H9 (cell line): ENCODE measurements around the gene AP3D1. TPM values are rescaled to one million over a fixed set of nuclear protein-coding genes. Genes with fewer than 3 reads are reported as not detected.

Experiments used
- DNase-seq: peaks from one replicate; pipeline ENCODE4 v3.0.0-alpha.2; 2017
- H2AFZ ChIP-seq: one replicate; pipeline ENCODE4 v1.6.1; 2013; ENCODE audit warnings: mild to moderate bottlenecking, low read length, control low read depth, moderate library complexity
- H2AK5ac ChIP-seq: 2 replicates; pipeline ENCODE4 v1.6.1; 2013; ENCODE audit warnings: low read length, control low read depth, mixed read lengths; ENCODE audit not compliant: insufficient read length
- H2BK120ac ChIP-seq: one replicate; pipeline ENCODE4 v1.6.1; 2013; ENCODE audit warnings: low read depth, mild to moderate bottlenecking, low read length, control low read depth, inconsistent platforms; ENCODE audit not compliant: poor library complexity, severe bottlenecking
- H2BK12ac ChIP-seq: 2 replicates; pipeline ENCODE4 v1.6.1; 2013; ENCODE audit warnings: low read length, control low read depth, mixed read lengths, low read depth; ENCODE audit not compliant: insufficient read length
- H2BK15ac ChIP-seq: 2 replicates; pipeline ENCODE4 v1.6.1; 2013; ENCODE audit warnings: low read depth, low read length, control low read depth
- H2BK20ac ChIP-seq: one replicate; pipeline ENCODE4 v1.6.1; 2013; ENCODE audit warnings: low read depth, mild to moderate bottlenecking, low read length, control low read depth, inconsistent platforms; ENCODE audit not compliant: poor library complexity, severe bottlenecking
- H2BK5ac ChIP-seq: 2 replicates; pipeline ENCODE4 v1.6.1; 2013; ENCODE audit warnings: low read length, control low read depth, mixed read lengths; ENCODE audit not compliant: insufficient read length
- H3K14ac ChIP-seq: 2 replicates; pipeline ENCODE4 v1.6.1; 2013; ENCODE audit warnings: low read length, control low read depth; ENCODE audit not compliant: insufficient read depth
- H3K18ac ChIP-seq: 2 replicates; pipeline ENCODE4 v1.6.1; 2013; ENCODE audit warnings: low read depth, mild to moderate bottlenecking, mixed read lengths, low read length, control low read depth; ENCODE audit not compliant: insufficient read length
- H3K23ac ChIP-seq: 2 replicates; pipeline ENCODE4 v1.6.1; 2013; ENCODE audit warnings: low read length, control low read depth, mixed read lengths, low read depth; ENCODE audit not compliant: insufficient read length
- H3K23me2 ChIP-seq: 2 replicates; pipeline ENCODE4 v1.6.1; 2013; ENCODE audit warnings: low read depth, mild to moderate bottlenecking, mixed read lengths, low read length, control low read depth; ENCODE audit not compliant: insufficient read length, poor library complexity, severe bottlenecking
- H3K27ac ChIP-seq: 2 replicates; pipeline ENCODE4 v1.5.1; 2013; ENCODE audit warnings: low read length, control low read depth, mixed read lengths, low read depth; ENCODE audit not compliant: insufficient read length
- H3K27me3 ChIP-seq: 2 replicates; pipeline ENCODE4 v1.6.1; 2013; ENCODE audit warnings: low read length, control low read depth, inconsistent platforms; ENCODE audit not compliant: insufficient read depth
- H3K4ac ChIP-seq: 2 replicates; pipeline ENCODE4 v1.6.1; 2013; ENCODE audit warnings: low read depth, mild to moderate bottlenecking, control low read depth, inconsistent platforms, low read length, moderate library complexity
- H3K4me1 ChIP-seq: 2 replicates; pipeline ENCODE4 v1.6.1; 2013; ENCODE audit warnings: low read length, control low read depth, inconsistent platforms; ENCODE audit not compliant: insufficient read depth
- H3K4me2 ChIP-seq: 2 replicates; pipeline ENCODE4 v1.6.1; 2013; ENCODE audit warnings: low read length, control low read depth, mixed read lengths; ENCODE audit not compliant: insufficient read length, insufficient read depth
- H3K56ac ChIP-seq: 2 replicates; pipeline ENCODE4 v1.6.1; 2013; ENCODE audit warnings: low read depth, mild to moderate bottlenecking, mixed read lengths, low read length, control low read depth; ENCODE audit not compliant: insufficient read length
- H3K79me1 ChIP-seq: 2 replicates; pipeline ENCODE4 v1.6.1; 2013; ENCODE audit warnings: low read depth, mild to moderate bottlenecking, moderate library complexity, low read length, control low read depth, inconsistent platforms; ENCODE audit not compliant: insufficient read depth, poor library complexity, severe bottlenecking
- H3K79me2 ChIP-seq: 2 replicates; pipeline ENCODE4 v1.6.1; 2013; ENCODE audit warnings: low read length, control low read depth, inconsistent platforms; ENCODE audit not compliant: insufficient read depth
- H3K9ac ChIP-seq: 2 replicates; pipeline ENCODE4 v1.6.1; 2013; ENCODE audit warnings: low read length, control low read depth, mixed read lengths; ENCODE audit not compliant: insufficient read length; ENCODE audit errors: extremely low read depth
- H3K9me3 ChIP-seq: one replicate; pipeline ENCODE4 v1.6.1; 2013; ENCODE audit warnings: low read depth, low read length, inconsistent platforms; ENCODE audit not compliant: control insufficient read depth
- H3T11ph ChIP-seq: one replicate; pipeline ENCODE4 v1.6.1; 2013; ENCODE audit warnings: mild to moderate bottlenecking, low read length, control low read depth, inconsistent platforms
- H4K20me1 ChIP-seq: one replicate; pipeline ENCODE4 v1.6.1; 2013; ENCODE audit not compliant: control insufficient read depth, insufficient read length, insufficient read depth
- H4K5ac ChIP-seq: 2 replicates; pipeline ENCODE4 v1.6.1; 2013; ENCODE audit warnings: low read depth, mild to moderate bottlenecking, mixed read lengths, low read length, control low read depth; ENCODE audit not compliant: insufficient read length
- H4K8ac ChIP-seq: replicated peaks from 2 replicates; pipeline ENCODE4 v1.6.1; 2013; ENCODE audit warnings: low read length, control low read depth, mixed read lengths, low read depth; ENCODE audit not compliant: insufficient read length
- H4K91ac ChIP-seq: 2 replicates; pipeline ENCODE4 v1.6.1; 2013; ENCODE audit warnings: low read depth, mild to moderate bottlenecking, moderate library complexity, mixed read lengths, low read length, control low read depth; ENCODE audit not compliant: insufficient read length
- H3K27ac Mint-ChIP-seq, 3 experiments: 2 replicates in 2 of 3; 3 replicates in 1 of 3; pipeline ENCODE4 v1.8.0; 2020 to 2021; ENCODE audit warnings: mixed read lengths in 3 of 3, mild to moderate bottlenecking in 1 of 3, moderate library complexity in 1 of 3
- H3K27me3 Mint-ChIP-seq: 2 replicates; pipeline ENCODE4 v1.8.0; 2021; ENCODE audit warnings: low read depth, mild to moderate bottlenecking, moderate library complexity, mixed read lengths
- H3K36me3 Mint-ChIP-seq, 3 experiments: 2 replicates in 2 of 3; 3 replicates in 1 of 3; pipeline ENCODE4 v1.8.0; 2020 to 2021; ENCODE audit warnings: low read depth in 3 of 3, mixed read lengths in 3 of 3; ENCODE audit not compliant: insufficient read depth in 1 of 3
- H3K4me1 Mint-ChIP-seq, 2 experiments: 2 replicates each; pipeline ENCODE4 v1.8.0; 2020; ENCODE audit warnings: mixed read lengths in 2 of 2
- H3K4me3 Mint-ChIP-seq, 2 experiments: 2 replicates in 1 of 2; 3 replicates in 1 of 2; pipeline ENCODE4 v1.8.0; 2020 to 2021; ENCODE audit warnings: mild to moderate bottlenecking in 2 of 2, mixed read lengths in 2 of 2, moderate library complexity in 1 of 2
- H3K9me3 Mint-ChIP-seq, 2 experiments: 2 replicates in 1 of 2; 3 replicates in 1 of 2; pipeline ENCODE4 v1.8.0; 2020; ENCODE audit warnings: mild to moderate bottlenecking in 2 of 2, mixed read lengths in 2 of 2, moderate library complexity in 1 of 2
- WGBS: extraction: QIAGEN DNeasy Blood & Tissue Kit; methylation state at CpG from one replicate; pipeline ENCODE4 v1.1.7; 2013; ENCODE audit warnings: missing lambda C conversion rate, low lambda C conversion rate, mixed read lengths; ENCODE audit not compliant: insufficient read length; ENCODE audit errors: extremely low coverage; 5-methylcytosine and 5-hydroxymethylcytosine counted together
- total RNA-seq: library from RNA; stranded (reverse); gene quantifications from 2 replicates; pipeline ENCODE4 v1.2.1, GENCODE V29; 2021
- TF ChIP-seq, protein P1 (sequence below): fragments of 200-600 bp; sonication (generic); conservative IDR thresholded peaks from 3 replicates; pipeline ENCODE4 v1.8.0; 2021; ENCODE audit warnings: antibody characterized with exemption, mild to moderate bottlenecking

The AP3D1 gene
- total RNA-seq, 1 experiment from 2014 or later, result 142 TPM

DNA sequence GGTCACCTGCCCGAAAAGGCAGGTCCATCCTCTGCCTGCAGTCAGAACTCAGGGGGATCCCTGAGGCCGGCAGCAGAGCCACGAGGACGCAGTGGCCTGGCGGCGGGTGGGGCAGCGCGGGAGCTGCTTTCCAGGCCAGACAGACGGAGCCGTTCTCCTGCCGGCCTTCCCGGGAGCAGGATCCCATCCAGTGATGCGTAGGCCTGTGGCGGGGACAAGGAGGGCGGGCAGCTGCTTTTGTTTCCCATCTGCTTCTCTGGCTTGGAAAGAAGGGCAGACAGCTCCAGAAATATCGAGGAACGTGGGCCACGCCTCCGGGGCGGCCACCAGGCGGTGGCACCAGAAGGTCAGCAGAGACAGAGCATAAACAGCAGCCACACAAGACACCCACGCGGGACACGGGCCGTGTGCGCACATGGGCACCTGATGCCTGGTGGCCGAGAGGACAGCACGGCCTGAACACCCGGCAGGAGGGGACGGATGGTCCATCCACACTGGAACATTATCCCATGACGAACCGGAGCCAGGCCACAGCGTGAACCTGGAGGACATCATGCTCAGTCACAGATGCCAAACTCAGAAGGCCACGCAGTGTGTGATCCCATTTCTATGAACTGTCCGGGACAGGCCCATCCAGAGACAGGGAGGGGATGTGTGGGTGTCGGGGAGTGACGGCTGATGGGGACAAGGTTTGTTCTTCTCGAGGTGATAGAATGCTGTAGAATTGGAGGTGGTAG lies 86.4 kb downstream of the AP3D1 start:
- no peaks in the 10 kb centered on the region for H3K36me3 Mint-ChIP-seq

More for the DNA sequence above, 86.4 kb downstream of the AP3D1 start:
- Histone ChIP-seq H3K14ac (no peak overlapping the region), H4K91ac (no peak overlapping the region), H3K79me1 (no peaks in the 10 kb centered on the region), H2BK5ac (no peak overlapping the region), H4K5ac (no peak overlapping the region), H2BK120ac (no peak overlapping the region), H3K4me1 (no peaks in the 10 kb centered on the region), H3K9ac (no peak overlapping the region), H3K9me3 (no peaks in the 10 kb centered on the region), H3K79me2 (no peaks in the 10 kb centered on the region), H2AFZ (no peak overlapping the region), H2BK15ac (no peak overlapping the region), H4K8ac (no peak overlapping the region), H3K4me2 (no peak overlapping the region), H3K56ac (no peak overlapping the region), H3K4ac (no peak overlapping the region), H3K23me2 (peaks cover 10% of the 10 kb centered on the region), H4K20me1 (no peaks in the 10 kb centered on the region), H3K18ac (no peak overlapping the region), H3K27me3 (no peaks in the 10 kb centered on the region), H2BK20ac (no peak overlapping the region), H3K23ac (no peak overlapping the region), H2BK12ac (no peak overlapping the region), H3K27ac (no peak overlapping the region), H2AK5ac (no peak overlapping the region), H3T11ph (no peak overlapping the region)
- no CpG with 5 or more reads among the region's 38 CpGs for WGBS
- no peaks in the 10 kb centered on the region for H3K27me3 Mint-ChIP-seq
- DNase-seq, result no peak
- no peak overlapping the region; a peak in 1 of 5 replicates for H3K4me3 Mint-ChIP-seq
- H3K4me1 Mint-ChIP-seq, result peaks cover 18 to 19% of the 10 kb centered on the region in 2 experiments
- peak overlapping the region in 1 of 3 experiments; percentile 63; a peak in 1 of 7 replicates for H3K27ac Mint-ChIP-seq
- TF ChIP-seq, protein P1, sequence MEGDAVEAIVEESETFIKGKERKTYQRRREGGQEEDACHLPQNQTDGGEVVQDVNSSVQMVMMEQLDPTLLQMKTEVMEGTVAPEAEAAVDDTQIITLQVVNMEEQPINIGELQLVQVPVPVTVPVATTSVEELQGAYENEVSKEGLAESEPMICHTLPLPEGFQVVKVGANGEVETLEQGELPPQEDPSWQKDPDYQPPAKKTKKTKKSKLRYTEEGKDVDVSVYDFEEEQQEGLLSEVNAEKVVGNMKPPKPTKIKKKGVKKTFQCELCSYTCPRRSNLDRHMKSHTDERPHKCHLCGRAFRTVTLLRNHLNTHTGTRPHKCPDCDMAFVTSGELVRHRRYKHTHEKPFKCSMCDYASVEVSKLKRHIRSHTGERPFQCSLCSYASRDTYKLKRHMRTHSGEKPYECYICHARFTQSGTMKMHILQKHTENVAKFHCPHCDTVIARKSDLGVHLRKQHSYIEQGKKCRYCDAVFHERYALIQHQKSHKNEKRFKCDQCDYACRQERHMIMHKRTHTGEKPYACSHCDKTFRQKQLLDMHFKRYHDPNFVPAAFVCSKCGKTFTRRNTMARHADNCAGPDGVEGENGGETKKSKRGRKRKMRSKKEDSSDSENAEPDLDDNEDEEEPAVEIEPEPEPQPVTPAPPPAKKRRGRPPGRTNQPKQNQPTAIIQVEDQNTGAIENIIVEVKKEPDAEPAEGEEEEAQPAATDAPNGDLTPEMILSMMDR, result no peak
- H3K9me3 Mint-ChIP-seq, result no peaks in the 10 kb centered on the region; a peak in 1 of 5 replicates
